Liver (tissue), 9 donors: ENCODE results near the gene DOK6. TPM values are rescaled to one million over a fixed set of nuclear protein-coding genes. Genes with fewer than 3 reads are reported as not detected.

Experiments used
- DNase-seq: peaks from one replicate; pipeline ENCODE4 v3.0.0-alpha.2; 2017; ENCODE audit warnings: low spot score
- H3K27ac ChIP-seq, 2 donors: one replicate each; pipeline ENCODE4 v1.7.0; 2013; ENCODE audit warnings: inconsistent platforms in 2 of 2, low read length in 2 of 2, control low read depth in 1 of 2, low read depth in 1 of 2, mild to moderate bottlenecking in 1 of 2
- H3K27me3 ChIP-seq, 4 donors: one replicate each; pipeline versions ENCODE4 v1.6.1 to v1.7.0; 2013; ENCODE audit warnings: low read length in 3 of 4, inconsistent platforms in 1 of 4, mild to moderate bottlenecking in 1 of 4, moderate library complexity in 1 of 4; ENCODE audit not compliant: control insufficient read depth in 4 of 4, insufficient read depth in 4 of 4
- H3K36me3 ChIP-seq, 4 donors: one replicate each; pipeline versions ENCODE4 v1.6.1 to v1.7.0; 2013; ENCODE audit warnings: low read length in 3 of 4, mild to moderate bottlenecking in 3 of 4, low read depth in 1 of 4, moderate library complexity in 1 of 4; ENCODE audit not compliant: control insufficient read depth in 4 of 4, insufficient read depth in 3 of 4
- H3K4me1 ChIP-seq, 4 donors: one replicate each; pipeline versions ENCODE4 v1.6.1 to v1.7.0; 2013; ENCODE audit warnings: low read length in 3 of 4, mild to moderate bottlenecking in 3 of 4, moderate library complexity in 1 of 4; ENCODE audit not compliant: control insufficient read depth in 4 of 4, insufficient read depth in 4 of 4
- H3K4me3 ChIP-seq, 3 donors: one replicate each; pipeline versions ENCODE4 v1.6.1 to v1.7.0; 2013; ENCODE audit warnings: low read length in 3 of 3, control low read depth in 1 of 3, low read depth in 1 of 3, mild to moderate bottlenecking in 1 of 3
- H3K9ac ChIP-seq, 2 donors: one replicate each; pipeline ENCODE4 v1.7.0; 2013; ENCODE audit warnings: low read length in 2 of 2, mild to moderate bottlenecking in 2 of 2, moderate library complexity in 2 of 2, control low read depth in 1 of 2, low read depth in 1 of 2
- H3K9me3 ChIP-seq, 4 donors: one replicate each; pipeline versions ENCODE4 v1.6.1 to v1.7.0; 2013; ENCODE audit warnings: low read length in 3 of 4; ENCODE audit not compliant: control insufficient read depth in 4 of 4
- ATF3 ChIP-seq: IDR thresholded peaks from 2 replicates; pipeline ENCODE4 v1.6.1; 2016; ENCODE audit warnings: antibody characterized with exemption
- CTCF ChIP-seq: fragments of 150-350 bp; IDR thresholded peaks from 2 replicates; pipeline ENCODE4 v1.5.1; 2017; ENCODE audit warnings: improper control_type of control experiment, low read depth, low read length; ENCODE audit not compliant: missing input control
- EGR1 ChIP-seq, 2 donors: IDR thresholded peaks; 2 replicates each; pipeline ENCODE4 v1.6.1; 2016 to 2018; ENCODE audit warnings: antibody characterized with exemption in 2 of 2, low read depth in 2 of 2
- FOXA1 ChIP-seq: IDR thresholded peaks from 2 replicates; pipeline ENCODE4 v1.6.1; 2016; ENCODE audit warnings: antibody characterized with exemption
- FOXA2 ChIP-seq: IDR thresholded peaks from 2 replicates; pipeline ENCODE4 v1.6.1; 2016; ENCODE audit warnings: antibody characterized with exemption
- GABPA ChIP-seq, 2 donors: IDR thresholded peaks in 1 of 2; conservative IDR thresholded peaks in 1 of 2; 2 replicates each; pipeline ENCODE4 v1.6.1; 2016; ENCODE audit warnings: antibody characterized with exemption in 2 of 2, mild to moderate bottlenecking in 1 of 2, moderate library complexity in 1 of 2
- HNF4A ChIP-seq, 2 donors: conservative IDR thresholded peaks; 2 replicates each; pipeline ENCODE4 v1.6.1; 2016; ENCODE audit warnings: antibody characterized with exemption in 2 of 2, mild to moderate bottlenecking in 2 of 2
- HNF4G ChIP-seq: IDR thresholded peaks from 2 replicates; pipeline ENCODE4 v1.6.1; 2016; ENCODE audit warnings: antibody characterized with exemption
- JUND ChIP-seq, 2 donors: IDR thresholded peaks; 2 replicates each; pipeline ENCODE4 v1.6.1; 2016; ENCODE audit warnings: antibody characterized with exemption in 2 of 2
- MAX ChIP-seq: IDR thresholded peaks from 2 replicates; pipeline ENCODE4 v1.6.1; 2016; ENCODE audit warnings: antibody characterized with exemption
- NR2F2 ChIP-seq: IDR thresholded peaks from 2 replicates; pipeline ENCODE4 v1.6.1; 2016; ENCODE audit warnings: antibody characterized with exemption
- RAD21 ChIP-seq, 2 donors: IDR thresholded peaks; 2 replicates each; pipeline ENCODE4 v1.6.1; 2016; ENCODE audit warnings: antibody characterized with exemption in 2 of 2, mild to moderate bottlenecking in 2 of 2
- REST ChIP-seq: IDR thresholded peaks from 2 replicates; pipeline ENCODE4 v1.6.1; 2016; ENCODE audit warnings: antibody characterized with exemption, mild to moderate bottlenecking
- RXRA ChIP-seq, 2 donors: IDR thresholded peaks; 2 replicates each; pipeline ENCODE4 v1.6.1; 2017 to 2018; ENCODE audit warnings: antibody characterized with exemption in 2 of 2, mild to moderate bottlenecking in 1 of 2
- SP1 ChIP-seq: IDR thresholded peaks from 2 replicates; pipeline ENCODE4 v1.6.1; 2018; ENCODE audit warnings: antibody characterized with exemption, mild to moderate bottlenecking
- TAF1 ChIP-seq: conservative IDR thresholded peaks from 2 replicates; pipeline ENCODE4 v1.6.1; 2016; ENCODE audit warnings: antibody characterized with exemption, mild to moderate bottlenecking
- YY1 ChIP-seq: IDR thresholded peaks from 2 replicates; pipeline ENCODE4 v1.6.1; 2016; ENCODE audit warnings: antibody characterized with exemption, mild to moderate bottlenecking
- ZBTB33 ChIP-seq: IDR thresholded peaks from 2 replicates; pipeline ENCODE4 v1.6.1; 2016; ENCODE audit warnings: antibody characterized with exemption
- WGBS: extraction: QIAGEN DNeasy Blood & Tissue Kit; methylation state at CpG from one replicate; pipeline ENCODE4 v1.1.7; 2013; 5-methylcytosine and 5-hydroxymethylcytosine counted together
- polyA plus RNA-seq, 2 donors: library from polyadenylated mRNA; stranded (reverse) in 1 of 2; unstranded in 1 of 2; fragments of 200-250 nt in 1 of 2; fragments of >200 nt in 1 of 2; fragmentation: Nextera tagmentation in 1 of 2; extraction: Ambion mirVana in 1 of 2; gene quantifications; one replicate each; pipeline versions ENCODE4 v1.2.1 to v1.2.3, GENCODE V29; 2013 to 2015
- total RNA-seq, 2 donors: library from RNA; depleted of rRNA; stranded (reverse); fragments of >200 nt; gene quantifications; one replicate each; pipeline ENCODE4 v1.2.3, GENCODE V29; 2014
- donor health status: healthy.
- donor health status: healthy.
- donor health status: healthy.
- donor health status: healthy.
- donor health status: healthy.

The DOK6 gene
- total and polyA plus RNA-seq, 4 donors: 0.08 to 1.1 (median 0.67) TPM

GRCh38 chr18:69872661-69873060, 472.0 kb downstream of the DOK6 start (continued):
- TF ChIP-seq CTCF (no peak), FOXA1 (no peak), ATF3 (no peak), HNF4A (conservative IDR thresholded peaks at IDR 0.05) (no peak), NR2F2 (no peak), HNF4G (no peak), MAX (no peak)

- Histone ChIP-seq H3K4me3 (no peak overlapping the region), H3K36me3 (peaks cover 0 to 2% (median 0%) of the 10 kb centered on the region in 4 donors), H3K27ac (no peak overlapping the region), H3K9ac (no peak overlapping the region), H3K27me3 (no peaks in the 10 kb centered on the region), H3K4me1 (no peaks in the 10 kb centered on the region), H3K9me3 (no peaks in the 10 kb centered on the region)
- TF ChIP-seq HNF4G (no peak), FOXA1 (no peak), YY1 (no peak), HNF4A (conservative IDR thresholded peaks at IDR 0.05) (no peak), GABPA (IDR thresholded peaks at IDR 0.05 in 1 of 2, conservative IDR thresholded peaks at IDR 0.05 in 1 of 2) (no peak), MAX (no peak), REST (no peak), CTCF (no peak), ZBTB33 (no peak), SP1 (no peak), TAF1 (no peak), NR2F2 (no peak), RAD21 (IDR thresholded peaks at IDR 0.05) (no peak), EGR1 (IDR thresholded peaks at IDR 0.05; ENCODE audit: low read depth in 2 of 2) (no peak), FOXA2 (no peak), JUND (IDR thresholded peaks at IDR 0.05) (no peak), ATF3 (no peak), RXRA (IDR thresholded peaks at IDR 0.05) (no peak)
- WGBS: 88% methylated on average over 2 of the region's 2 CpGs
- no peak for DNase-seq
Observed at GRCh38 chr18:69874058-69874457, 473.4 kb downstream of the DOK6 start.
